Nucleus accumbens (tissue), 56 donors: ENCODE measurements around the gene NR2E3.

ENCODE experiments used
- DNase-seq, 56 donors: peaks; one replicate each; lab custom pipeline; 2025; lab: John Stamatoyannopoulos, UW

NR2E3 gene

GRCh38 chr15:71810256-71811035 is at the start of gene NR2E3:
Gene NR2E3, plus strand, starts transcription at chr15:71810554. Its CDS starts 190 bp downstream, at chr15:71810744.
- no peak for DNase-seq

GRCh38 chr15:71760852-71761251 is 49.5 kb upstream of the NR2E3 start:
- DNase-seq = no peak

GRCh38 chr15:71761649-71762048 is 48.7 kb upstream of the NR2E3 start:
- DNase-seq = no peak

- DNase-seq = no peak
Observed at GRCh38 chr15:71768184-71768583, 42.2 kb upstream of the NR2E3 start.

- no peak for DNase-seq
Observed at GRCh38 chr15:71773206-71773859, 37.0 kb upstream of the NR2E3 start.

GRCh38 chr15:71775856-71776255 is 34.5 kb upstream of the NR2E3 start:
- no peak for DNase-seq

GRCh38 chr15:71776304-71776703 is 34.0 kb upstream of the NR2E3 start:
- DNase-seq = no peak

GRCh38 chr15:71777216-71777943 is 33.0 kb upstream of the NR2E3 start:
- no peak for DNase-seq

GRCh38 chr15:71779073-71779797 is 31.1 kb upstream of the NR2E3 start:
- no peak for DNase-seq

GRCh38 chr15:71780115-71780976 is 30.0 kb upstream of the NR2E3 start:
- DNase-seq = peak in 2 of 56 donors; percentile 10 to 14

GRCh38 chr15:71781179-71781964 is 29.0 kb upstream of the NR2E3 start:
- DNase-seq = no peak

GRCh38 chr15:71781965-71782265 is 28.4 kb upstream of the NR2E3 start:
- DNase-seq = no peak

GRCh38 chr15:71782422-71783165 is 27.8 kb upstream of the NR2E3 start:
- DNase-seq = no peak

- DNase-seq = no peak
Observed at GRCh38 chr15:71784719-71785118, 25.6 kb upstream of the NR2E3 start.

GRCh38 chr15:71785996-71786395 is 24.4 kb upstream of the NR2E3 start:
- DNase-seq = no peak

- DNase-seq = no peak
Observed at GRCh38 chr15:71786673-71787072, 23.7 kb upstream of the NR2E3 start.

GRCh38 chr15:71788646-71789579 is 21.4 kb upstream of the NR2E3 start:
- DNase-seq = no peak
